GM19467 (cell line): ENCODE measurements around the gene TMCO2.
A peak's percentile ranks its signal among the peaks of the same experiment; 100 is the strongest.
"Not testable (repeated sequence)": the region's sequence is repeated elsewhere in the genome, so short reads cannot be mapped to it uniquely, and the experiment has no call there.

Experiments
- ATAC-seq: cut with Tn5 transposase; IDR thresholded peaks from one replicate; pipeline ENCODE4 v1.9.1; 2021; ENCODE audit warnings: mild to moderate bottlenecking, moderate library complexity; ENCODE audit not compliant: unreplicated experiment

Gene TMCO2

DNA sequence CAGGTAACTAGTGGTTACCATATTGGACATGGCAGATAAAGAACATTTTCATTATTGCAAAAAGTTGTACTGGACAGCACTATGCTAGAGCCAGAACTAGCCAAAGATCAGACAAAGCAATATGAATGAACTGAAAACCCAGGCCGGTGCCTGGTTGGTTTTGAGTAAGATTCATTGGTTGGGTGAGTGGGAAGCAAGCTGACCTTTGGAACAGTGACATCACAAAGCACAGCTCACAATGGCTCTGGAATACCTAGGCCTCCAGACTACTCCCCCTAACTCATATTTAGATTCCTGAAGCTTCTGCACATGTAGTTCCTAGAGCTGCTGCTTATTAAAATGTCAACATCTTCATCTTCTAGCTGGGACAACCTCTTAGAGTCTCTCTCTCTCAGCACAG lies at the start of gene TMCO2:
TMCO2 (plus strand) TSS at position 283 of the 400 bp plus-strand sequence; CDS start at position 340, 57 bp downstream.
- no peak for ATAC-seq

DNA sequence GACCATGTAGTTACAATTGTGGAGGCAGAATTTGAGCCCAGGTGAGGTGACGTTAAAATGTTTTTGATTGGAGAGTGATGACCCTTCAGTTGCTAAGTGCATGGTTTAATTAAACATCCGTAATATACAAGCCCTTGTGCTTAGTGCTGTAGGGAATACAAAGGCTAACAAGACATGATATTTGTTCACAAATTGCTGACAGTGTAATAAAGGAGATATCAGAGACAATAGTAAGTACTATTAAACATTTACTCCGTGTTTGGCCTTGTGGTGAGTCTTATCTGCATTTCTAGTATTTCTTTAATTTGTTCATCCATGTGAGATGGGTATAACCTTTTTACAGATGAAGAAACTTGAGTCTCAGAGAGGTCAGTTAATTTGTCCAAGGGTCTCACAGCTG lies 48.6 kb upstream of the TMCO2 start:
- no peak for ATAC-seq

DNA sequence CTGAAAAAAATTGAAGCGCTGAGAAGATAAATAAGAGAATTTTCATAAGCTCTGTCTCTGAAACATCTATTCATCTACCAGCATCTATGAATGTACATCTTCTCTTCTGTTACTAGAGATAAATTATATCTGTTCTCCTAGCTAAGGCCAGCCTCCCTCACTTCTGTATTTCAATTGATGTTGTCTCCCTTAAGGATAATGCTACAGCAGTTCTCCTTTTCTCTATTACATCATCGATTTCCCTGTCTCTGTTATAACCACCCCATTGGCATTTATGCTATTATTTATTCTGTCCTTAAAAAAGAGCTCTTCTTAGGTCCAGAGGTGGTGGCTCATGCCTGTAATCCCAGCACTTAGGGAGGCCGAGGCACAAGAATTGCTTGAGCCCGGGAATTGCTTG lies 42.9 kb upstream of the TMCO2 start:
- no peak for ATAC-seq

DNA sequence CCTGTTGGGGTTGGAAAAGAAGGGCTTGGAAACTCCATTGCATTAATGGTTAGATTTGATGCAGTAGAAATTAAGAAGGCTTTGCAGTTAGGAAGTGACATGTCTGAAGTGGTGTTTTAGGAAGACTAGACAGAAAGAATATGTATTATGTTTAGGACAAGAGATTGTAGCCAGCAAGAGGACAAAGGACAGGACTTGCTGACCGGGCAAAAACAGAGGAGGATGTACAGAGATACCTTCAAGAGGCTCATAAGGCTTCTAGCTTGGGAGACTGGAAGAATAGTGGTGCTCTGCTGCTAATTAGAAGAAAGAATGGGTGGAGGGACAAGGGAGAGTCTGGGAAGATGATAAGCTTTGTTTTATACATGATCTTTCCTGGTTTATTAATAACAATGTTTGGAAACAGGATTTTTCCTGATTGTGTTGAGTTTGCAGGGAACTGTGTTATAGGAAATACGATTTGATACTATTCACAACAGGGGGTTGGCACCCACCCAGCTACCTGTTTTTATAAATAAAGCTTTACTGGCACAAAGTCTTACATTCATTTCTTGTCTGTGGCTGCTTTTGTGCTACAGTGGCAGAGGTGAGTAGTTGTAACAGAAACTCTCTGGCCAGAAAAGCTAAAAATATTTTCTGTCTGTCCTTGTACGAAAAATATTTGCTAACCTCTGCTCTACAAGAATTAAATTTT lies 37.1 kb upstream of the TMCO2 start:
- ATAC-seq, result no peak

GRCh38 chr1:40218333-40218732 lies 29.4 kb upstream of the TMCO2 start:
- ATAC-seq, result no peak

DNA sequence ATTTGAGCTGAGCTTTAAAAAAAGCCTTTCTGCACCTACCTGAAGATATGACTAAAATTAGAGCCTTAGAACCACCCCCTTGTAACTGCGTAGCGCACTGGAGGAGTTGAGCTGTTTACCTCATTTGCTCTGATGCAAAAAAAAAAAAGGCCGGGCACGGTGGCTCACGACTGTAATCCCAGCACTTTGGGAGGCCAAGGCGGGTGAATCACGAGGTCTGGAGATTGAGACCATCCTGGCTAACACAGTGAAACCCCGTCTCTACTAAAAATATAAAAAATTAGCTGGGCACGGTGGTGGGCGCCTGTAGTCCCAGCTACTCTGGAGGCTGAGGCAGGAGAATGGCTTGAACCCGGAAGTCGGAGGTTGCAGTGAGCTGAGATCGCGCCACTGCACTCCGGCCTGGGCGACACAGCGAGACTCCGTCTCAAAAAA lies 26.2 kb upstream of the TMCO2 start:
- ATAC-seq, result not testable (repeated sequence)

DNA sequence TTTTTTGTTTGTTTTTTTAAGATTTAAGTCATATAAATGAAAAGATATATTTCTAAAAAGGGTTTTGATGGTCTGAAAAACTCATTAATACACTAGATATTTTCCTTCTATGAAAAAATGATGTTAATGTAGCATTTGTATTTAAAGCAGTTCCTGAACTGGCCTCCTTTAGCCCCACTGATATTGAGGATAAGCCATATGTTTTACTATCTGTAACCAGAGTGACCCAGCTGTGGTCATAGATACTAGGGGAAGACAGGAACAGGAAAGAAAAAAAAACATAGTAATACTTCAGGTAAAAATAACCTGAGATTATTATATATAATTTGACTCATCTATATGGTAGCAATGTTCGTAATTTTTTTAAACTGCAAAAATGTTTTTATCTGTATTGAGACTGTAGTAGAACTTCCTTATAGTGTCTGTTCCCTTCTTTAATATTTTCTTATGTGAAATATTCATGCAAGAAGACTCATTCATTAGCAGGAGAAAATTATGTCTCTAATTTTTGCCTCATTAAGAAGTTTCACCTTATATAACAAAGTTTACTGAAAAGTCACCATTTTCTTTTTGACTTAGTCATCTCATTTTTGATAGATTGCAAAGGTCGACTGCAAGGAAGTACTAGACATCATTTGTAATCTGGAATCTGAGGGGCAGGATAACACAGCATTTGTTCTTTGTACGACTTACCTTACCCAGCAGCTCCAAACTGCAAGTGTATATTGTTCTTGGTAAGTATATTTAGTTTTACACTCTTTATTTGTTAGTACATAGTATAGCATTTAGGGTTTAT lies 25.6 kb upstream of the TMCO2 start:
- no peak for ATAC-seq

DNA sequence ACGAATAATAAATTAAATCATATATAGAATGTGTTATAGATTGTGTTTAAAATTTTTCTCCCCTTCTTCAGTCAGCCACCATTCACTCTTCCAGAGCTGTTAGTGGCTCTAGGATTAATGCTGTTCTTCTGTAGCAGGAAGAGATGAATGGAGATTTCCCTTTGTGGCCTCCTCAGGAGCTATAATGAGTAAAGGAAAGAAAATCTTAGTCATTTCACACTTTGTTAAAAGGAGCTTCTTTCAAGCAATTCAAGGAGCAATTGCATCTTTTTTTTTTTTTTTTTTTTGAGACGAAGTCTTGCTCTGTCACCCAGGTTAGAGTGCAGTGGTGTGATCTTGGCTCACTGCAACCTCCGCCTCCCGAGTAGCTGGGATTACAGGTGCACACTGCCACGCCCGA lies 23.7 kb upstream of the TMCO2 start:
- ATAC-seq, result no peak

DNA sequence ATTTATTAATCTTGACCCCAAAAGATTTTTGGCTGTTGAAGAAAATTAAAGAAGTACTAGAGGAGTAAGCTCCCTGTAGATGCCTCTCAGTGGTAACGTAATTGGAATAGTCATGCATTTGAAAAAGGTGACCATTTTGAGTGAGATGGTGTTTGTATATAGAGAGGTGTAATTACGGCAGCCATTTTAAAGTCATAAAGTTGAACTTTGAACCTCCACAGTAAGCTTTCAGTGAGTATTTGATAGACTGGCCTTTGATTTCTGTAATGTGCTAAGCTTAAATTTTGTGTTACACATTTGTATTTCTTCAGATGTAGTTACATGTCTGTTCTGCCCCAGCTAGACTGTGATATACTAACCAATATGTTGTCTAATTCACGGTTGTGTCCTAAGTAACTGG lies 21.5 kb upstream of the TMCO2 start:
- ATAC-seq, result no peak

DNA sequence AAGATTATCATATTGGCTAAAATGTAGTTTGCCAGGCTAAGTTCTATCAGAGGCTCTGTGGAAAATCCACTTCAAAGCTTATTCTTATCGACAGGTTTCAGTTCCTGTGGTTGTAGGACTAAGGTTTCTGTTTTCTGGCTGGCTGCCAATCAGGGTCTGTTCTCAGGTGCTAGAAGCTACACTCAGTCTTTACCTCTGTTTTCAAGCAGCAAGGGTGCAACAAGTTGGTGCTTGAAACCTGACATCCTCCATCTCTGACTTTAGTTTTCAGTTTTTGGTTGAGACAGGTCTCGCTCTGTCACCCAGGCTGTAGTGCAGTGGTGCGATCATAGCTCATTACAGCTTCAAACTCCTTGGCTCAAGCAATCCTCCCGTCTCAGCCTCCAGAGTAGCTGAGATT lies 15.3 kb upstream of the TMCO2 start:
- ATAC-seq, result peak; percentile 88

DNA sequence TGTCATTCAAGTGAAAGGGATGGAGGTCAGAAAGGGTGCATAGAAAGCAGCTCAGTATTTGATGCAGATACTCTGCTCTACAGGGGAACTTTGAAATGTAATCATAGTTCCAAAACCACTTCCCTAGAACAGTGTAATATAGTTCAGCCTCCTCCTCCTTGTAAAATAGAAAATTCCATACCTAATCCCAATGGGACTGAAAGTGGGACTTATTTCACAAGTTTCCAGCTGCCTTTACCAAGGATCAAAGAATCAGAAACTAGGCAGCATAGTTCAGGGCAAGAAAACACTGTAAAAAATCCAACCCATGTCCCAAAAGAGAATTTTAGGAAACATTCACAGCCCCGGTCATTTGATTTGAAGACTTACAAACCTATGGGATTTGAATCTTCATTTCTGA lies 8.1 kb upstream of the TMCO2 start:
- no peak for ATAC-seq

DNA sequence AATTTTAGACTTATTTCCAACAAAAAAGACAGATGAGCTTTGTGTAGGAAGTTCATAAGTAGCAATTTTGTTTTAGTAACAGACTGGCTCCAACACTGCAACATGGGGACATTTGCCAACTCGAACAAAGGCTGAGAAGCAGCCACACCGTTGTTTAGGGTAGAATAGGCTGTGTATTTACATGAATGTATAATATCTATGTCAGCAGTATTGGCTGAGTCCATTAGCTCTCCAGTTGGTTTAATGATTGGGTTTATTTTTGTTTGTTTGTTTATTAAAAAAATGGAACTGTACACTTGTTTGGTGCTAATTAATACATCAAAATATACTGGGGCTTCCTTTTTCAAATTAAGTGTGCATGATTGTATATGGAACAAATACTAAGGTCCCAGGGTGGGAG lies 7.3 kb upstream of the TMCO2 start:
- ATAC-seq, result no peak

DNA sequence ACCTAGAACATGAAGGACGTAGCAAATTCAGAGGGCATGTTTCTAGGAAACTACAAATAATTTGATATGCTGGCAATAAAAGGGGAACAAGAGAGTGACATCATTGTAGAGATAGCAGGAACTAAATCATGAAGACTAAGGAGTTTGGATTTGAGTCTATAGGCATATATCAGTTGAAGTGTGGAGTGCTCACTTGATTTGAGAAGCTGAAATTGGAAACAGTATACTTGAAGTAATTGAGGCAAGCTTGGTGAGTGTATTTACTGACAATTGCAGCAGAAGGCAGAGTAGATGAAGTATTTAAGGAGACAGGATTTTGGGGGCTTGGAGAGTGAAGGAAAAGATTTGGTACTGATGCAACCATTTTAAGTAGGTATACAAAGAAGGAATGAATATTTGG lies 6.4 kb upstream of the TMCO2 start:
- ATAC-seq, result no peak

DNA sequence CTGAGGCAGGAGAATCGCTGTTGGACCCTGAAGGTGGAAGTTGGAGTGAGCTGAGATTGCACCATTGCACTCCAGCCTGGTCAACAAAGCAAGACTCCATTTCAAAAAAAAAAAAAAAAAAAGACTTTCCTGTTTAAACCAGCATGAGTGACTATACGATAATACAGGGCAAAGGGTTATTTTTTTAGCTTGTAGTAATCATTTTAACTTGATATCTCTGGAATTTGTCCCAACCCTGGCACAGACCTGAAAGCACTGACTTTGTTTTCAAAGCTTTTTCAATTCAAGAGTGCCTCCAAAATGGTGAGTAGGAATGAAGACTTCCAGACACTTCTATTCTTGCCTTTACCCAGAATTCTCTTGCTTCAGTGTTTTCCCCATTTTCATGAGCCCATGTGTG lies 4.4 kb upstream of the TMCO2 start:
- no peak for ATAC-seq

- ATAC-seq, result no peak
Observed at GRCh38 chr1:40244138-40244744, 3.5 kb upstream of the TMCO2 start.

DNA sequence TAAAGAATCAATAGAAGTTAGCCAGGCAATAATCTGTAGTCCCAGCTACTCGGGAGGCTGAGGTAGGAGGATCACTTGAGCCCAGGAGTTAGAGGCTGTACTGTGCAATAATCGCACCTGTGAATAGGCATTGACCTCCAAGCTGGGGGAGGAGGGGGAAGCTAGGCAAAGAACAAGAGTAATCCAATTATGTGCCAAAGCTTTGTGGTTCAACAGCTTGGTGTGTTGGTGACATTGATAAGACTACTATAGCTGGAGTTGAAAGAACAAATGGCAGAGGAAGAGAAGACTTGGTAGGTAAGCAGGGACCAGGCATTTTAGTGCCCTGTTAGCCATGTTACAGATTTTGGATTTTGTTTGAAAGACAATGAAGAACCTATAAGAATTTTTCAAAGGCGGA lies 2.1 kb upstream of the TMCO2 start:
- ATAC-seq, result no peak

- no peak for ATAC-seq
Observed at GRCh38 chr1:40248412-40248811, 675 bp downstream of the TMCO2 start.

DNA sequence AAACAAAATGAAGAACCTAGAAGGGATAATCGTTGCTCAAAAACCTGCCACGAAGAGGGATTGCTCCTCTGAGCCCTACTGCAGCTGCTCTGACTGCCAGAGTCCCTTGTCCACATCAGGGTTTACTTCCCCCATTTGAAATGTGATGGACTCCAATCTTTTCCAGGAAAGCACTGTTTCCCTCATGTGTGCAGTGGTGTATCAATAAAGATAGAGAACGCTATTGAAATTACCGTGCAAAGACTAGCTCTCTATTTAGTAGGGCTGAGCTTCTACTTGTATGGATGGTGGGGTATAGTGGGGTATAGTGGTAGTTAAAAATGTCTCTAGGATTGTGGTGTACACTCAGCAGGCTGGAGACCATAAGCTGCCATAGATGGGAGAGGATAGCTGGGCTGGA lies 3.7 kb downstream of the TMCO2 start:
- ATAC-seq, result no peak

DNA sequence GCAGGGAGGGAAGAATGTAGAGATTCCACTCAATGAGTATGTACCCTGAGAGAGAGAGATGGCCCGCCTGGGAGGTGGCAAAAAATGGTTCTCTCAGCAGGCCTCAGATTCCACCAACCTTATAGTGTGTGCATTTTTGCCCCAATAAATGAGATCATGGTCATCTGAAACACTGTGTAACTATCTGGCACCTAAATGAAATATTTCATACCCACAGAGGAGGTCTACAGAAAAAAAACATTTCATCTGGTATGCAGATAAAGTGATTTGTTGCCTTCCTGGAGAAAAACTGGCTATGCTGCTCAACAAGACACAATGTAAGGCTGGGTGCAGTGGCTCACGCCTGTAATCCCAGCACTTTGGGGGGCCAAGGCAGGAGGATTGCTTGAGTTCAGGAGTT lies 4.9 kb downstream of the TMCO2 start:
- ATAC-seq, result no peak

- no peak for ATAC-seq
Observed at GRCh38 chr1:40255231-40255630, 7.5 kb downstream of the TMCO2 start.

GRCh38 chr1:40256401-40257084 lies 8.8 kb downstream of the TMCO2 start:
- no peak for ATAC-seq

GRCh38 chr1:40257313-40257687 lies 9.6 kb downstream of the TMCO2 start:
- ATAC-seq, result peak; percentile 8
